A204.1 (cell line): ENCODE data around the gene DPM3.
"Not testable (repeated sequence)": the region's sequence is repeated elsewhere in the genome, so short reads cannot be mapped to it uniquely, and the experiment has no call there.

ENCODE experiments used
- FAIRE-seq: peaks from 2 replicates; lab custom pipeline; 2012; peaks lifted over from hg19 to GRCh38; lab: Jason Lieb, UNC

DPM3 gene

GRCh38 chr1:155125511-155125945, 14.8 kb downstream of the DPM3 start:
- no peak for FAIRE-seq

GRCh38 chr1:155124503-155125463, 15.5 kb downstream of the DPM3 start:
- FAIRE-seq: no peak

GRCh38 chr1:155123801-155124200, 16.5 kb downstream of the DPM3 start:
- FAIRE-seq: no peak

- no peak for FAIRE-seq
Measured at GRCh38 chr1:155122308-155122707, 18.0 kb downstream of the DPM3 start.

- FAIRE-seq: no peak
Measured at GRCh38 chr1:155121249-155121648, 19.1 kb downstream of the DPM3 start.

- FAIRE-seq: no peak
Measured at GRCh38 chr1:155120253-155120652, 20.1 kb downstream of the DPM3 start.

- not testable (repeated sequence) for FAIRE-seq
Measured at GRCh38 chr1:155118090-155118489, 22.2 kb downstream of the DPM3 start.

GRCh38 chr1:155117610-155118009, 22.7 kb downstream of the DPM3 start:
- no peak for FAIRE-seq

- no peak for FAIRE-seq
Measured at GRCh38 chr1:155116113-155116764, 24.1 kb downstream of the DPM3 start.

GRCh38 chr1:155113450-155113980, 26.8 kb downstream of the DPM3 start:
- no peak for FAIRE-seq

GRCh38 chr1:155110826-155111225, 29.5 kb downstream of the DPM3 start:
- FAIRE-seq: no peak

GRCh38 chr1:155110381-155110780, 29.9 kb downstream of the DPM3 start:
- FAIRE-seq: no peak

- no peak for FAIRE-seq
Measured at GRCh38 chr1:155108296-155108695, 32.0 kb downstream of the DPM3 start.

- FAIRE-seq: no peak
Measured at GRCh38 chr1:155107309-155108264, 32.7 kb downstream of the DPM3 start.

- FAIRE-seq: no peak
Measured at GRCh38 chr1:155106862-155107261, 33.5 kb downstream of the DPM3 start.

GRCh38 chr1:155105604-155106011, 34.7 kb downstream of the DPM3 start:
- FAIRE-seq: no peak

GRCh38 chr1:155104605-155105534, 35.5 kb downstream of the DPM3 start:
- no peak for FAIRE-seq

GRCh38 chr1:155103325-155103724, 37.0 kb downstream of the DPM3 start:
- FAIRE-seq: no peak

GRCh38 chr1:155099331-155099730, 41.0 kb downstream of the DPM3 start:
- FAIRE-seq: no peak

- FAIRE-seq: no peak
Measured at GRCh38 chr1:155094622-155094948, 45.7 kb downstream of the DPM3 start.
